ENCODE data around the gene GRAP.
A peak's percentile ranks its signal among the peaks of the same experiment; 100 is the strongest.

The GRAP gene

DNA sequence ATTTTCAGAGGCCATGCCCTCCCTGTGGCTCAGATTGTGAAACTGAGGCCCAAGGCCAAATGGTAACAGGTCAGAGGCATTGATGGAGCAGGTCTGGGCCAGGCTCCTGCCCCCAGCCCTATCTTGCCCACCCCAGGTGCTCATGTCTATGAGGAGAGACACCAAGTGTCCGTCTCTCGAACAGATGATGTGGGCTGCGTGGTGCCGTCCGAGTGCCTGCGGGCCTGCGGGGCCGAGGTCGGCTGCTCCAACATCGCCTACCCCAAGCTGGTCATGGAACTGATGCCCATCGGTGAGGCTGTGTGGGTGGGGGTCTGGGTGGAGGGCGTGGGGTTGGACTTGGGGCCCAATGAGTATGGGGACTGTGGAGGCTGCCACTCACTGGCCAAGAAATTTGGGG lies 33.5 kb downstream of the GRAP start:
- Histone ChIP-seq H3K9me3 (ENCODE audit: control insufficient read depth, low read length) (no peaks in the 10 kb centered on the region), H3K36me3 (ENCODE audit: control insufficient read depth, insufficient read depth, low read length) (no peaks in the 10 kb centered on the region), H3K4me3 (ENCODE audit: low read length) (no peak overlapping the region), H3K27me3 (ENCODE audit: control insufficient read depth, insufficient read depth, low read length) (no peaks in the 10 kb centered on the region), H3K9ac (ENCODE audit: low read length) (no peak overlapping the region), H3K4me1 (ENCODE audit: control insufficient read depth, insufficient read depth, low read length) (peaks cover 65% of the 10 kb centered on the region)

DNA sequence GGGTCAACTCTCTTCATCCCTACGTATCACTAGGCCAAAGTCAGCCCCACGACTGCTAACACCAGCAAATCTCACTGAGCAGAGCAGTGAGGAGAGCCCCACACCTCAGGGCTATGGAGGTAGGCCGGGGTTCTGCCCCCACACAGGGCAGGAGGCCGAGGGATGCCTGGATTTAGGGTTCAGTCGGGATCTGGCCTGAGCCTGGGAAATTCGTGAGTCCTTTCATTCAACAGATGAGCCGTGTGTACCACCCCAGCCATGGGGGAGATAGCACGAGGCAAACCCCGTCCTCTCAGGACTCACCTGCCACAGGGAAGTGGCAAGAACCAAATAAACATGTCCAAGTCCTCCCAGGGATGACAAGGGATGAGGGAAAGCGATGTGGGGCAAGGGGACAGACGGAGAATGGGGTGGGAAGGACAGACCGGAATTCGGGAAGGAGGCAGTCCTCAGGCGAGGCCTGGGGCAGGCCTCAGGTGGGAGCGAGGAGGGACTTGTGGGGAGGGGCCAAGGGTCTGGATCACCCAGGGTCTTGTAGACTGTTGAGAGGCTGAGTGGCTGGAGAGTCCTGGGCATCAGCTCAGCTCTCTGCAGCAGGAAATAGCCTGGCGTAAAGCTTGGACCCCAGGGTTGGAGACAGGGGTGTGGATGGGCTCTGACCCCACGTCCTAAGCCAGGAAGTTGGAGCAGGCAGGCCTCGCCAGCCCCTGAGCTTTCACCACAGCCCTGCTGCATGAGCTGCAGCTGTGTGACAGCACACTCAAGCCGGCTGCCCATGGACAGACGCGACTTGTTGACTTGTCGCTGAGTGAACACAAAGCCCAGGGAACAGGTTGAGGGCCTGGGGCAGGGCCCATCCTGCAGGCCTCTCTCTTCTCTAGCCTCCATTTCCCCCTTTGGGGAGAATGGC lies 34.3 kb downstream of the GRAP start:
- no peaks in the 10 kb centered on the region for H3K27me3 ChIP-seq (ENCODE audit: control insufficient read depth, insufficient read depth, low read length)
- peaks cover 57% of the 10 kb centered on the region for H3K4me1 ChIP-seq (ENCODE audit: control insufficient read depth, insufficient read depth, low read length)
- no peak overlapping the region for H3K4me3 ChIP-seq (ENCODE audit: low read length)
- no peaks in the 10 kb centered on the region for H3K9me3 ChIP-seq (ENCODE audit: control insufficient read depth, low read length)
- H3K36me3 ChIP-seq (ENCODE audit: control insufficient read depth, insufficient read depth, low read length), result no peaks in the 10 kb centered on the region
- H3K9ac ChIP-seq (ENCODE audit: low read length), result peak overlapping the region; percentile 27

DNA sequence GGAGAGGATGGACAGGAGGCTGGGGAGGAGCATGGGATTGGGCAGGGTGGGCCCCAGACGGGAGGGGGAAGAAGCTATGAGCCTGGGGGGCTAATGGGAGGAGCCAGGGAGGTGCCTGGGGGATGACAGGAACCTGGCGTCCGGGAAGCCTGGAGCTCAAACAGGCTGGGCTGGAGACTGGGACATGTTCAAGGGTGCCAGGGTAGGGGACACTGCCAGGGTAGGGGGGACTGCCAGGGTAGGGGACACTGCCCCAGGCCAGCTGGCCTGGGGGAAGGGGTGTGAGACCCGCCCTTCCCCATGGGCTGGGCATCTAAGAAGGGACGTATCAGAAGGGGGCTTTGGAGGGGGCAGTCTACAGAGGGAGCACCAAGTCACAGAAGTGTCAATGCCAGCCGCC lies 35.2 kb downstream of the GRAP start:
- H3K9me3 ChIP-seq (ENCODE audit: control insufficient read depth, low read length), result no peaks in the 10 kb centered on the region
- no peaks in the 10 kb centered on the region for H3K36me3 ChIP-seq (ENCODE audit: control insufficient read depth, insufficient read depth, low read length)
- no peak overlapping the region for H3K4me3 ChIP-seq (ENCODE audit: low read length)
- H3K9ac ChIP-seq (ENCODE audit: low read length), result peak overlapping the region; percentile 40
- H3K4me1 ChIP-seq (ENCODE audit: control insufficient read depth, insufficient read depth, low read length), result peaks cover 49% of the 10 kb centered on the region
- no peaks in the 10 kb centered on the region for H3K27me3 ChIP-seq (ENCODE audit: control insufficient read depth, insufficient read depth, low read length)

DNA sequence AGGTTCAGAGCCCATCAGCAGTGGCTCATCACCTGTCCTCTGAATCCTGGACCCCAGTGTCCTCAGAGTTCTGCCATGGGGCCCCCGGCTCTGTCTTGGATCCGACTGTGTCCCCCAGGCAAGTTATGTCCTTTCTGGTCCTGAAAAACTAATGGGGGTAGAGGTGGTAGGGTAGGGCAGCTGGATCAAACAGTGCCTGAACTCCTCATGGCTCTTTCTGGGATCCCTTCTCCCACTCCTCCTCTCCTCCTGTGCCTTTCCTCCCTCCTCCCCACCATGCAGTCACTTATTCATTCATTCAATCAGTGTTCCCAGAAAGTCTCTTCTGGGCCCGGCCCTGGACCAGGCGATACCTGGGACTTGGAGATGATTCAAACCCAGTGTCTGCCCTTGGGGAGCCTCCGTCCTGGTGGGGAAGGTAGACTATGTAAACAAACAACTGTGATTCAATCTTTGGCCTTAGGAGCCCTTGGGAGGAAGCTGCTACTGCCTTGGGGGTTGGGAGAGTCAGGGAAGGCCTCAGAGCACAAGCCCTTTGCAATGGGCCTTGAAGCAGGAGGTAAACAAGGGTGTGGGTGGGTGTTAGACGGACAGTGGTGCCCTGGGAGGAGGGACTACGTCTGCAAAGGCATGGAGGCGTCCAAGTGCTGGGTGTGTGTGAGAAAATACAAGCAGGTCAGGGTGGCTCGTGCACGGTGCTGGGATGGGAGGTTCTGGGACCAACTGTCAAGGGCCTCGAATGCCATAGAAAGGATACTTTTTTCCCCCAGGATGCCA lies 35.8 kb downstream of the GRAP start:
- Histone ChIP-seq H3K4me1 (ENCODE audit: control insufficient read depth, insufficient read depth, low read length) (peaks cover 44% of the 10 kb centered on the region), H3K4me3 (ENCODE audit: low read length) (no peak overlapping the region), H3K9ac (ENCODE audit: low read length) (peak overlapping the region; percentile 40)

DNA sequence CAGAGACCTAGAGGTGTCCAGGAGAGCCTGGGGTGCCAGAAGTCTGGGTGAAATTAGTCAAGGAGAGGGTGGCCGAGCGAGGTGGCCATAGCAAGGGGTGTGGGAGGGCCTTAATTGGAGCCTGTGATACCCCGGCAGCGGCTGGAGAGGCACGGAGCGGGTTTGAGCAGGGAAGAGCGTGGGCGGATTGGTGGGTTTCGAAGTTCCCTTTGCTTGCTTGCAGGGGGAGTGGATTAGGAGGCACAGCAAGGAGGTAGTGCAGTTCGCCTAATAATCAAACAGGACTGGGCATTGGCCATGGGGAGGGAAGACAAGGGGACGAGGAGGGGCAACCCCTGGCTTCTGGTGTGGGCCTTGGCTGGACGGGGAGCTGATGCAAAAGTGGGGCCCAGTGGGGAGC lies 36.8 kb downstream of the GRAP start:
- H3K9ac ChIP-seq (ENCODE audit: low read length), result no peak overlapping the region
- H3K4me3 ChIP-seq (ENCODE audit: low read length), result no peak overlapping the region
- no peaks in the 10 kb centered on the region for H3K27me3 ChIP-seq (ENCODE audit: control insufficient read depth, insufficient read depth, low read length)
- peaks cover 47% of the 10 kb centered on the region for H3K4me1 ChIP-seq (ENCODE audit: control insufficient read depth, insufficient read depth, low read length)
- no peaks in the 10 kb centered on the region for H3K9me3 ChIP-seq (ENCODE audit: control insufficient read depth, low read length)
- no peaks in the 10 kb centered on the region for H3K36me3 ChIP-seq (ENCODE audit: control insufficient read depth, insufficient read depth, low read length)

More for the DNA sequence above, 35.8 kb downstream of the GRAP start:
- Histone ChIP-seq H3K27me3 (ENCODE audit: control insufficient read depth, insufficient read depth, low read length) (no peaks in the 10 kb centered on the region), H3K9me3 (ENCODE audit: control insufficient read depth, low read length) (no peaks in the 10 kb centered on the region), H3K36me3 (ENCODE audit: control insufficient read depth, insufficient read depth, low read length) (no peaks in the 10 kb centered on the region)

DNA sequence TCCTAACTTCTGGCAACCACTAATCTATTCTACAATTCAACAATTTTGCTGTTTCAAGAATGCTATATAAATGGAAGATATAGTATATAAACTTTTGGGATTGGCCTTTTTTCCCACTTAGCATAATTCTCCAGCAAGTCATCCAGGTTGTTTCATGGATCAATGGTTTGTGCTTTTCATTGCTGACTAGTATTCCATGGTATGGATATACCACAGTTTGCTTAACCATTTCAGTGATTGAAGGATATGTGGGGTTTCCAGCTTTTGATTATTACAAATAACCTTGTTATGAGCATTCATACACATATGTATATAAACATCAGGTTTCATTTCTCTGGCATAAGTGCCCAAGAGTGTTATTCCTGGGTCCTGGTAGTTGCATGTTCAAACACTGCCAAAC lies 40.1 kb downstream of the GRAP start:
- Histone ChIP-seq H3K36me3 (ENCODE audit: control insufficient read depth, insufficient read depth, low read length) (no peaks in the 10 kb centered on the region), H3K4me3 (ENCODE audit: low read length) (no peak overlapping the region), H3K9ac (ENCODE audit: low read length) (no peak overlapping the region), H3K9me3 (ENCODE audit: control insufficient read depth, low read length) (no peaks in the 10 kb centered on the region), H3K4me1 (ENCODE audit: control insufficient read depth, insufficient read depth, low read length) (peaks cover 31% of the 10 kb centered on the region), H3K27me3 (ENCODE audit: control insufficient read depth, insufficient read depth, low read length) (no peaks in the 10 kb centered on the region)

DNA sequence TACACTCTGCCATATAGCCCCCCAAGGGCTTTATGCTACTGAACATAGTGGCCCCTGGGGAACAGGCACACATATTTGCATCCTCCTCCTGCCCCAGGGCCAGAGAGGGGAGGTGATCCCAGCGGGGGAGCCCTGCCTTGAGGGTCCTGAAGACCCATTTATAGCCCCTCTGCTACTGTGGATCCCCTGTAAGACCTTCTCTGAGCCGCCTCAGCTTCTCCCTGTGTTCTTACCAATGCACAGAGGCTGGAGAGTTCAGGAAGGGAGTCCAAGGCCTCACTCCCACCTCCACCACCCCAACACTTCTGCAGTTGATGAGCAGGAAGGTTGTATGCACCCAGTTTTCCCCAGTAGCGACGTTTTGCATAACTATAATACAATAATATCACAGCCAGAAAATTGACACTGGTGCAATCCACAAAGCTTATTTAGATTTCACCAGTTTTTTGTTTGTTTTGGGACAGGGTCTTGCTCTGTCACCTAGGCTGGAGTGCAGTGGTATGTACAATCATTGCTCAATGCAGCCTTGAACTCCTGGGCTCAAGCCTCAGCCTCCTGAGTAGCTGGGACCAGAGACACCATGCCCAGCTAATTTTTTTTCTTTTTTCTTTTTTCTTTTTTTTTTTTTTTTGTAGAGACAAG lies 40.8 kb downstream of the GRAP start:
- no peaks in the 10 kb centered on the region for H3K36me3 ChIP-seq (ENCODE audit: control insufficient read depth, insufficient read depth, low read length)
- H3K4me1 ChIP-seq (ENCODE audit: control insufficient read depth, insufficient read depth, low read length), result peaks cover 31% of the 10 kb centered on the region
- no peaks in the 10 kb centered on the region for H3K27me3 ChIP-seq (ENCODE audit: control insufficient read depth, insufficient read depth, low read length)
- H3K4me3 ChIP-seq (ENCODE audit: low read length), result no peak overlapping the region
- no peaks in the 10 kb centered on the region for H3K9me3 ChIP-seq (ENCODE audit: control insufficient read depth, low read length)
- H3K9ac ChIP-seq (ENCODE audit: low read length), result no peak overlapping the region

DNA sequence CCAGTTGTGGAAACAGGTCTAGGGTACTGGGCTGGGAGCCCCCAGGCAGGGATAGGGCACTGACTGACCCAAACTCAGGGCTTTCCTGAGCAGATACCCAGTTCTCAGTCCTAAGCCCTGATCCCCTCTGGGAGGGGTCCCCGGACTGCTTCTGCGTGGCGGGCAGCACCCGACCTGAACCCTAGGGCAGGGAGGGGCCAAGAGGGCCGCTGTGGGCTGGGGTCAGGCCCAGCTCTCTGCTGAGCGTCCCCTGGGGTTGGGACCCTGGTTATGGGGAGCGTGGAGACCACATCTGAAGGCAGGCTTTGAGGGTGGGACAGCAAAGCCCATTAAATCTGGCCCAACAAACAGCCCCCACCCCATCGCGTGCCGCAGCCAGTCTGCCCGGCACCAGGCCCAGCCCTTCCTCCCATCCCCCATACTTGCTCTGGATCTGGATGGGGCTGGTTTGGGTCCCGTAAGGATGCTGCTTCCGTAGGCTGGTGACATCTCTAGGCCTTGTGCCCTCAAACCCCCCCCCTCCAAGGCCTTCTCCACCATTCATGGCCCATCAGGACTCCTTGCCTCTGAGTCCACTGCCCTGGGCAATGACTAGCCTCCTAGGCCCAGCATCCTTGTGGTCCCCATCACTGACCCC lies 41.5 kb downstream of the GRAP start:
- peak overlapping the region; percentile 22 for H3K4me3 ChIP-seq (ENCODE audit: low read length)

DNA sequence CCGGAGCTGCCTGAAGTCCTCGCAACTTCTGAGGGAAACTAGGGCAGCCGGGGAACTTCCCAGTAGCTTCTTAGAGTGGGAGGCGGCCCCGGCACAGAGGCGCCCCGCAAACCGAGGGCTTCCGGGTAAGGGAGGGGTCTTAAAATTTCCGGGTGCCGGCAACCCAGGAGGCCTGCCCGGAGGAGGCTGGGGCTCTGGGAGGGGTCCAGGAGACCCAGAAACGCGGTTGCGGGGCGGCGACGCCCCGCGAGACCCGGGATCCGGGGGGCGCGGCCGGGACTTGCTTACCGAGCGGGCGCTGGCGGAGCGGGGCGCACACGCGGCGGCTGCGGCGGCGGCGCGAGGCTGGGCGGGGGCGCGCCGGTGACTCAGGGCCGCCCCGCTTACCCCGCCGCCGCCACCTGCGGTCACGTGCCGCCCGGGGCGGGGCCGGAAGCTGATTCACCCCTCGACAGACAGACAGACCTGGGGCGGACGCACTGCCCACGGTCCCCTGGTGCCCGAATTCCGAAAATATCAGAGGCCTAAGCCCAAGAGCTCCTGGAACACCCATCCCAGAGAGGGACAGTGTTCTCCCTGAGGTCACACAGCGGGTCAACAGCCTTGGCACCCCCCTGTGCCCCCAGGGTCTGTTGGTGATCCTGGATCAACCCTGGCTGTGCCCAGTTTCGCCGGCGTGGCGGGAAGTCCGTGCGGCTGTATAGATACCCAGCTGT lies 42.2 kb downstream of the GRAP start, which contains the start of gene FAM83G:
TSS of gene FAM83G (minus strand) at position 344 of the 716 bp plus-strand sequence. CDS start 723 bp downstream, outside the sequence.
- Histone ChIP-seq H3K4me1 (ENCODE audit: control insufficient read depth, insufficient read depth, low read length) (peaks cover 38% of the 10 kb centered on the region), H3K36me3 (ENCODE audit: control insufficient read depth, insufficient read depth, low read length) (no peaks in the 10 kb centered on the region), H3K4me3 (ENCODE audit: low read length) (peak within 1 kb of the TSS; percentile 22), H3K27me3 (ENCODE audit: control insufficient read depth, insufficient read depth, low read length) (no peaks in the 10 kb centered on the region), H3K9ac (ENCODE audit: low read length) (peak within 1 kb of the TSS; percentile 86), H3K9me3 (ENCODE audit: control insufficient read depth, low read length) (no peaks in the 10 kb centered on the region)

More for the DNA sequence above, 41.5 kb downstream of the GRAP start:
- Histone ChIP-seq H3K9me3 (ENCODE audit: control insufficient read depth, low read length) (no peaks in the 10 kb centered on the region), H3K9ac (ENCODE audit: low read length) (peak overlapping the region; percentile 86), H3K4me1 (ENCODE audit: control insufficient read depth, insufficient read depth, low read length) (peaks cover 32% of the 10 kb centered on the region), H3K36me3 (ENCODE audit: control insufficient read depth, insufficient read depth, low read length) (no peaks in the 10 kb centered on the region), H3K27me3 (ENCODE audit: control insufficient read depth, insufficient read depth, low read length) (no peaks in the 10 kb centered on the region)

DNA sequence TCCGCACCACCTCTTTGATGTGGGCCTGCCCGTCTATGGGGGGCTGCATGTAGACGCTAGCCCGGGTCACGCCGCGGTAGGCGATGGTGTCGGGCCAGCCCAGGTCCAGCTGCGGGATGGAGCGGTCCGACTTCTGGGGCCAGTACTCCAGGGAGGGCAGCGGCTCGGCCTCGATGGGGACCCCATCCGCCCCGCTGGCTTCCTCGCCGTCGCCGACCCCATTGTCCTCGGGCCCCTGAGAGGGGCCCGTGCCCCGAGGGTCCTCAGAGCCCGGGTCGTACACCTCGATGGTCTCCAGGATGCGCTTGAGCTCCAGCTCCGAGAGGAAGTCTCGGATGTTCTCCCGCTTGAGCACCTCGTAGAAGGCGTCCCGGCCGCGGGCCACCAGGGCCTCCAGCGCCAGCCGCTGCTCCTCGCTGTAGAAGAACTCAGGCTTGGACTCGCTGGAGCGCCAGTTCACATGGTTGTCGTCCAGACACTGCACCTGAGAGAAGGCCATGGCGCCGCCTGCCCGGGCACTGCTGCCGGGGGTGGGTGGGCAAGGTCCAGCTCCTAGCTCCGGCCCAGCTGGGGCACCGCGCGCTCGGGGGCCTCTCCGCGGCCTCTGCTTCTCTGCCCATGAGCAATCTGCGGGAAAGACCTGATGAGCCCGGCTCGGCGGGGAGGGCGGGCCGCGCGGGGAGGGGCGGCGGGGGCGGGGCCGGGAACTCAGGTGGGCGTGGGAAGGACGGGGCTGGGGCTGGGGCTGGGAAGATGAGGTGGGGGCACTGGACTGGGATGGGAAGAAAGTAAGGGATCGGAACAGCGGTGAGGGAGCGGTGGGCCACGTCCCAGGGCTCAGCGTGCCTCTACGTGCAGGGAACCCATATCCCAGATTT lies 43.0 kb downstream of the GRAP start:
- Histone ChIP-seq H3K4me3 (ENCODE audit: low read length) (peak overlapping the region; percentile 18), H3K9ac (ENCODE audit: low read length) (peak overlapping the region; percentile 80), H3K36me3 (ENCODE audit: control insufficient read depth, insufficient read depth, low read length) (no peaks in the 10 kb centered on the region), H3K9me3 (ENCODE audit: control insufficient read depth, low read length) (no peaks in the 10 kb centered on the region), H3K27me3 (ENCODE audit: control insufficient read depth, insufficient read depth, low read length) (no peaks in the 10 kb centered on the region), H3K4me1 (ENCODE audit: control insufficient read depth, insufficient read depth, low read length) (peaks cover 40% of the 10 kb centered on the region)

Data from mucosa of stomach (tissue), 1 donor.